GM12878 (cell line): Measurements from ENCODE around the gene UBE2J2. TPM values are rescaled to one million over a fixed set of nuclear protein-coding genes. Genes with fewer than 3 reads are reported as not detected.

ENCODE experiments used
- ATAC-seq: fragments of 200-7000 bp; cut with Tn5 transposase; 3 replicates; pipeline ENCODE4 v1.9.1; 2020; ENCODE audit warnings: mild to moderate bottlenecking, moderate library complexity
- BruUV-seq: library from RNA; stranded (reverse); fragments of 400-500 nt; replicated peaks from 2 replicates; lab custom pipeline; 2021; lab: Mats Ljungman, UMichigan
- CTCF ChIA-PET: fragments of 300-600 bp; sonication (Branson Sonifier 250); formaldehyde crosslinking; extraction: SDS; loops from one replicate; lab custom pipeline; 2021; ENCODE audit warnings: inconsistent platforms; lab: Yijun Ruan, JAX
- POLR2A ChIA-PET: fragments of 350-600 bp; formaldehyde crosslinking; extraction: SDS; loops from one replicate; lab custom pipeline; 2021; ENCODE audit warnings: inconsistent platforms; lab: Charles Lee
- RAD21 ChIA-PET: fragments of 300-600 bp; sonication (Branson Sonifier 250); formaldehyde crosslinking; loops from one replicate; lab custom pipeline; 2023; ENCODE audit warnings: antibody characterized with exemption; ENCODE audit not compliant: unreplicated experiment; lab: Charles Lee
- SMC1A ChIA-PET: fragments of 300-600 bp; sonication (Branson Sonifier 250); formaldehyde crosslinking; loops from one replicate; lab custom pipeline; 2023; ENCODE audit not compliant: unreplicated experiment, uncharacterized antibody; lab: Charles Lee
- DNase-seq: peaks from one replicate; pipeline ENCODE4 v3.0.0-alpha.2; 2011; ENCODE audit warnings: low read depth, low spot score
- FAIRE-seq: peaks from 3 replicates; lab custom pipeline; 2011; peaks lifted over from hg19 to GRCh38; lab: Jason Lieb, UNC
- H2AFZ ChIP-seq: 2 replicates; pipeline ENCODE4 v1.6.0; 2011; ENCODE audit warnings: low read depth, low read length, control low read depth; ENCODE audit not compliant: control insufficient read depth
- H3K27ac ChIP-seq: 2 replicates; pipeline ENCODE4 v1.5.1; 2011; ENCODE audit warnings: control low read depth; ENCODE audit not compliant: control insufficient read depth, insufficient read depth
- H3K27me3 ChIP-seq, 2 experiments: replicated peaks in 1 of 2; 2 replicates each; pipeline versions ENCODE4 v1.6.0 to v1.6.1; 2011; ENCODE audit warnings: low read length in 1 of 2; ENCODE audit not compliant: control insufficient read depth in 2 of 2, insufficient read depth in 2 of 2
- H3K36me3 ChIP-seq, 2 experiments: 2 replicates each; pipeline ENCODE4 v1.5.1; 2011; ENCODE audit warnings: low read length in 1 of 2; ENCODE audit not compliant: control insufficient read depth in 2 of 2, insufficient read depth in 2 of 2
- H3K4me1 ChIP-seq: 2 replicates; pipeline ENCODE4 v1.6.1; 2011; ENCODE audit warnings: mild to moderate bottlenecking, low read length, moderate library complexity, mixed read lengths; ENCODE audit not compliant: control insufficient read depth, insufficient read depth
- H3K4me2 ChIP-seq: 2 replicates; pipeline ENCODE4 v1.6.0; 2011; ENCODE audit warnings: control low read depth; ENCODE audit not compliant: control insufficient read depth, insufficient read depth
- H3K4me3 ChIP-seq: fragments of 200-600 bp; sonication (generic); 2 replicates; pipeline ENCODE4 v1.5.1; 2016
- H3K79me2 ChIP-seq: 2 replicates; pipeline ENCODE4 v1.6.0; 2011; ENCODE audit warnings: low read length; ENCODE audit not compliant: control insufficient read depth, insufficient read depth
- H3K9ac ChIP-seq: 2 replicates; pipeline ENCODE4 v1.8.0; 2011; ENCODE audit warnings: low read length, control low read depth, mixed read lengths; ENCODE audit not compliant: control insufficient read depth, insufficient read depth
- H3K9me3 ChIP-seq: replicated peaks from 3 replicates; pipeline ENCODE4 v1.5.1; 2011; ENCODE audit warnings: mild to moderate bottlenecking, low read length; ENCODE audit not compliant: control insufficient read depth, insufficient read depth
- H4K20me1 ChIP-seq: 2 replicates; pipeline ENCODE4 v1.6.0; 2011; ENCODE audit not compliant: control insufficient read depth, insufficient read depth
- BHLHE40 ChIP-seq, 2 experiments: fragments of 450-650 bp in 1 of 2; IDR thresholded peaks; 2 replicates each; pipeline ENCODE4 v1.6.1; 2011 to 2017; ENCODE audit warnings: low read depth in 2 of 2, borderline replicate concordance in 1 of 2, improper control_type of control experiment in 1 of 2, low read length in 1 of 2, mild to moderate bottlenecking in 1 of 2
- CHD1 ChIP-seq: IDR thresholded peaks from 2 replicates; pipeline ENCODE4 v1.6.1; 2012; ENCODE audit warnings: low read depth, low read length, improper control_type of control experiment
- CREM ChIP-seq: IDR thresholded peaks from 2 replicates; pipeline ENCODE4 v1.6.1; 2014; ENCODE audit warnings: antibody characterized with exemption, low read depth
- EGR1 ChIP-seq, 2 experiments: IDR thresholded peaks; 1 replicate in 1 of 2; 2 replicates in 1 of 2; pipeline ENCODE4 v1.6.1; 2011 to 2012; ENCODE audit warnings: low read depth in 2 of 2, low read length in 2 of 2, borderline replicate concordance in 1 of 2, mild to moderate bottlenecking in 1 of 2, moderate library complexity in 1 of 2
- GABPA ChIP-seq: IDR thresholded peaks from 2 replicates; pipeline ENCODE4 v1.6.1; 2014; ENCODE audit warnings: antibody characterized with exemption, low read depth, mild to moderate bottlenecking, inconsistent platforms
- LARP7 ChIP-seq: fragments of 450-650 bp; IDR thresholded peaks from 2 replicates; pipeline ENCODE4 v1.6.1; 2017; ENCODE audit warnings: mild to moderate bottlenecking
- MYB ChIP-seq: fragments of 150-350 bp; IDR thresholded peaks from 2 replicates; pipeline ENCODE4 v1.6.1; 2014; ENCODE audit warnings: mild to moderate bottlenecking, low read depth, low read length, borderline replicate concordance
- NFIC ChIP-seq: IDR thresholded peaks from 2 replicates; pipeline ENCODE4 v1.6.1; 2012; ENCODE audit warnings: low read depth, mild to moderate bottlenecking, inconsistent platforms, low read length, moderate library complexity
- RAD51 ChIP-seq: fragments of 450-650 bp; IDR thresholded peaks from 2 replicates; pipeline ENCODE4 v1.6.1; 2016; ENCODE audit warnings: moderate library complexity, mild to moderate bottlenecking, inconsistent platforms
- RELA ChIP-seq: fragments of 450-650 bp; IDR thresholded peaks from 2 replicates; pipeline ENCODE4 v1.8.0; 2014; ENCODE audit warnings: borderline replicate concordance; ENCODE audit not compliant: partially characterized antibody
- SMC3 ChIP-seq: IDR thresholded peaks from 2 replicates; pipeline ENCODE4 v1.6.1; 2011; ENCODE audit warnings: low read length, improper control_type of control experiment, borderline replicate concordance
- SUZ12 ChIP-seq: fragments of 200-600 bp; sonication (generic); IDR thresholded peaks from one replicate; pipeline ENCODE4 v1.6.1; 2018; ENCODE audit warnings: antibody characterized with exemption, mild to moderate bottlenecking; ENCODE audit not compliant: unreplicated experiment
- TCF7 ChIP-seq: IDR thresholded peaks from 2 replicates; pipeline ENCODE4 v1.6.1; 2014; ENCODE audit warnings: antibody characterized with exemption, borderline replicate concordance
- ZBED1 ChIP-seq: IDR thresholded peaks from 2 replicates; pipeline ENCODE4 v1.6.1; 2016; ENCODE audit warnings: borderline replicate concordance
- ZNF217 ChIP-seq: fragments of 450-650 bp; IDR thresholded peaks from 2 replicates; pipeline ENCODE4 v1.6.1; 2017; ENCODE audit warnings: antibody characterized with exemption, mild to moderate bottlenecking
- ZSCAN29 ChIP-seq: fragments of 450-650 bp; IDR thresholded peaks from 2 replicates; pipeline ENCODE4 v1.6.1; 2017; ENCODE audit warnings: mild to moderate bottlenecking, moderate library complexity
- WGBS: methylation state at CpG from one replicate; pipeline ENCODE4 v1.1.6; 2016; ENCODE audit warnings: low lambda C conversion rate; ENCODE audit not compliant: insufficient replicate concordance, insufficient coverage; ENCODE audit errors: missing lambda C conversion rate; 5-methylcytosine and 5-hydroxymethylcytosine counted together
- in situ Hi-C: fragments of 300-500 bp; cut with MboI; formaldehyde crosslinking; loops from 9 replicates; pipeline ENCODE4 v1.14.3; 2018; ENCODE audit warnings: mixed read lengths
- intact Hi-C: fragments of 100-400 bp; cut with micrococcal nuclease; formaldehyde crosslinking; loops from one replicate; pipeline ENCODE4 v1.14.2; 2022; ENCODE audit not compliant: unreplicated experiment
- polyA plus RNA-seq, 11 experiments: library from polyadenylated mRNA; depleted of rRNA in 4 of 11; unstranded in 6 of 11; stranded (reverse) in 5 of 11; fragments of >200 nt; fragmentation: Nextera tagmentation in 4 of 11; fragmentation: Illumina TruSeq in 1 of 11; extraction: Ambion mirVana in 4 of 11; extraction: Trizol in 1 of 11; gene quantifications; 1 replicate in 1 of 11; 2 replicates in 10 of 11; pipeline versions ENCODE4 v1.2.1 to v1.2.3, GENCODE V29; 2011 to 2016; ENCODE audit warnings: inconsistent platforms in 2 of 11, missing spikeins in 2 of 11, low read depth in 1 of 11
- total RNA-seq, 4 experiments: library from RNA; depleted of rRNA in 3 of 4; stranded (reverse); fragments of >200 nt in 3 of 4; fragmentation: Illumina TruSeq in 1 of 4; extraction: Trizol in 1 of 4; gene quantifications; 2 replicates each; pipeline versions ENCODE4 v1.2.1 to v1.2.3, GENCODE V29; 2013 to 2021
- TF ChIP-seq, protein P1 (sequence below): IDR thresholded peaks from 2 replicates; pipeline ENCODE4 v1.6.1; 2011; ENCODE audit warnings: borderline replicate concordance, low read depth, mild to moderate bottlenecking, moderate library complexity, low read length; ENCODE audit not compliant: insufficient read depth, poor library complexity, severe bottlenecking
- TF ChIP-seq, protein P2 (sequence below): IDR thresholded peaks from 2 replicates; pipeline ENCODE4 v1.6.1; 2011; ENCODE audit warnings: low read depth, mild to moderate bottlenecking, low read length, moderate library complexity, borderline replicate concordance; ENCODE audit errors: extremely low read depth

Gene UBE2J2
- total and polyA plus RNA-seq, 10 of the 15 experiments (the other 5 are each of a cell fraction or from before 2014, with no cell fraction given) = 0.72 to 70.5 (median 49.2) TPM

DNA sequence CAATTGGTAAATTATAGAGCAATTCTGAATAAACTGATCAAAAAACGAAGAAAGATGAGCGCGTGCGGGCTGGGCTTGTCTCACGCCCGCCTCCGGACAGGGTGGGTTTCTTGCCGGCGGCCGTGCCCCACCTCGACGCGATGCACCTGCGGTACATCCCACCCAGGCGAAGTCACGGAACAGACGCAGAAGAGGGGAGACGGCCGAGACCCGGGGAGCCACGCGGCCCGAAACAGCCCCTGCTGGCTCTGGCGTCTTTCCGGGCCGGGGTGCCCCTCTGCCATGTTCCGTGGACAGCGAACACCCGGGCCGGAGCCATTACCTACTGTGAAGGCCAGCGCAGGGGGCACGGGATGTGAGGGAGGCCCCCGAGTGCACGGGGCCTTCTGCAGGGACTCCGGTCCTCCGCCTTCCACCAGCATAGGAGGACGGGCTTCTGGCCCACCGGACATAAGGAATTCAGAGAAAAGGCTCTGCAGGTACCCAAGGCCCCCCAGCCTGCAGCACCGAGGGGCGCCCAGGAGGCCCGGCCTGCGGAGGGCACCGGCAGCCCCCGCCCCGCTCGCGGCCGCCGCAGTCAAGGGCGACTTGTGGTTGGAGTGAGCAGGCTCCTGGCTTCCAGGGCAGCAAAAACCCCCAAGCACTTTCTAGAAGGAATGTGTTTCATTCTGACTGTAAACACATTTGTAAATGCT, 19.5 kb downstream of the UBE2J2 start:
- no peak for ATAC-seq
- WGBS = 96% methylated on average over 50 of the region's 50 CpGs
- no TSS peak for BruUV-seq

DNA sequence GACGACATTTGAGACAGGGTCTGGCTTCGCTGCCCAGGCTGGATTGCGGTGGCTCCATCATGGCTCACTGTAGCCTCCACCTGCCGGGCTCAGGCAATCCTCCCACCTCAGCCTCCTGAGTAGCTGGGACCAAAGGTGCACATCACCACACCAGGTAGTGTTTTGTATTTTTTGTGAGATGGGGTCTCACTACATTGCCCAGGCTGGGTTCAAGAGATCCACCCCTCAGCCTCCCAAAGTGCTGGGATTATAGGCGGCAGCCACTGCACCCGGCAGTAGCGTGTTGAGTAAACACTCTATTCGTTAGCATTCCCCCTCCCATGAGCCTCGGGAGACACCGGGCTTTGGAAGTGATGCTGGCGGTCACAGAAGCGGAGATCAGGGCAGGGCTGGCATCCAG, 20.3 kb downstream of the UBE2J2 start:
- no peak for ATAC-seq
- in situ Hi-C loops (loop anchor here (5.0 kb wide), 1 partner anchor 136 kb away; the partner anchor contains the start of gene C1orf159), intact Hi-C loops (no loop called here)
- Histone ChIP-seq H3K9ac (no peak overlapping the region), H3K79me2 (no peaks in the 10 kb centered on the region), H3K27ac (no peak overlapping the region), H3K9me3 (no peaks in the 10 kb centered on the region), H2AFZ (no peak overlapping the region), H3K4me1 (peaks cover 12% of the 10 kb centered on the region), H4K20me1 (no peaks in the 10 kb centered on the region), H3K4me2 (no peak overlapping the region), H3K27me3 (no peaks in the 10 kb centered on the region), H3K36me3 (peaks cover 3 to 9% of the 10 kb centered on the region in 2 experiments; a peak in 3 of 4 replicates), H3K4me3 (no peak overlapping the region)
- BruUV-seq = no TSS peak
- RAD21 ChIA-PET = interaction anchor here (4.0 kb wide), 1 partner anchor 133 kb away, joined by 92 read pairs; no protein-coding TSS in a partner anchor
- FAIRE-seq = no peak
- POLR2A ChIA-PET = no interaction called here
- WGBS = 93% methylated on average over 12 of the region's 12 CpGs
- no peak for DNase-seq
- SMC1A ChIA-PET = no interaction called here
- CTCF ChIA-PET = interaction anchor here (4.0 kb wide), 1 partner anchor 131 kb away, joined by 100 read pairs; no protein-coding TSS in a partner anchor
- TF ChIP-seq ZSCAN29 (no peak), SUZ12 (no peak), GABPA (no peak), ZNF217 (no peak), MYB (no peak), TCF7 (no peak), LARP7 (no peak), CREM (no peak), ZBED1 (no peak), NFIC (no peak), CHD1 (no peak)
- TF ChIP-seq, protein P1, sequence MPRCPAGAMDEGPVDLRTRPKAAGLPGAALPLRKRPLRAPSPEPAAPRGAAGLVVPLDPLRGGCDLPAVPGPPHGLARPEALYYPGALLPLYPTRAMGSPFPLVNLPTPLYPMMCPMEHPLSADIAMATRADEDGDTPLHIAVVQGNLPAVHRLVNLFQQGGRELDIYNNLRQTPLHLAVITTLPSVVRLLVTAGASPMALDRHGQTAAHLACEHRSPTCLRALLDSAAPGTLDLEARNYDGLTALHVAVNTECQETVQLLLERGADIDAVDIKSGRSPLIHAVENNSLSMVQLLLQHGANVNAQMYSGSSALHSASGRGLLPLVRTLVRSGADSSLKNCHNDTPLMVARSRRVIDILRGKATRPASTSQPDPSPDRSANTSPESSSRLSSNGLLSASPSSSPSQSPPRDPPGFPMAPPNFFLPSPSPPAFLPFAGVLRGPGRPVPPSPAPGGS = no peak
- TF ChIP-seq, protein P2, sequence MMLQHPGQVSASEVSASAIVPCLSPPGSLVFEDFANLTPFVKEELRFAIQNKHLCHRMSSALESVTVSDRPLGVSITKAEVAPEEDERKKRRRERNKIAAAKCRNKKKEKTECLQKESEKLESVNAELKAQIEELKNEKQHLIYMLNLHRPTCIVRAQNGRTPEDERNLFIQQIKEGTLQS = no peak

More for the DNA sequence above, 19.5 kb downstream of the UBE2J2 start:
- ChIA-PET POLR2A (no interaction called here), CTCF (no interaction called here), SMC1A (interaction anchor here (1.0 kb wide), 1 partner anchor 18 kb away, joined by 5 read pairs; no protein-coding TSS in a partner anchor), RAD21 (no interaction called here)
- Histone ChIP-seq H3K79me2 (no peaks in the 10 kb centered on the region), H3K4me1 (peaks cover 12% of the 10 kb centered on the region), H3K9me3 (no peaks in the 10 kb centered on the region), H3K36me3 (peaks cover 3 to 10% of the 10 kb centered on the region in 2 experiments; a peak in 3 of 4 replicates), H4K20me1 (no peaks in the 10 kb centered on the region), H3K9ac (no peak overlapping the region), H3K4me3 (no peak overlapping the region), H3K27ac (no peak overlapping the region), H3K27me3 (no peaks in the 10 kb centered on the region), H2AFZ (no peak overlapping the region), H3K4me2 (no peak overlapping the region)
- DNase-seq = no peak
- TF ChIP-seq RELA = no peak
- no peak for TF ChIP-seq BHLHE40 (IDR thresholded peaks at IDR 0.05; ENCODE audit: borderline replicate concordance in 1 of 2, low read depth in 2 of 2, low read length in 1 of 2)
- no peak for TF ChIP-seq SMC3
- no peak for TF ChIP-seq RAD51
- no peak for TF ChIP-seq EGR1 (IDR thresholded peaks at IDR 0.05; ENCODE audit: borderline replicate concordance in 1 of 2, low read depth in 2 of 2, low read length in 2 of 2)
- intact Hi-C loops (no loop called here), in situ Hi-C loops (loop anchor here (5.0 kb wide), 1 partner anchor 137 kb away; the partner anchor contains the start of gene C1orf159)
- no peak for FAIRE-seq
